NCI-H226 (cell line): Measurements from ENCODE around the gene USP13.
"Not testable (repeated sequence)": the region's sequence is repeated elsewhere in the genome, so short reads cannot be mapped to it uniquely, and the experiment has no call there.

Experiments used
- DNase-seq: peaks from one replicate; pipeline ENCODE4 v3.0.0-alpha.2; 2015

The USP13 gene

GRCh38 chr3:179738998-179739397, 86.2 kb downstream of the USP13 start:
- no peak for DNase-seq

GRCh38 chr3:179739816-179740594, 87.2 kb downstream of the USP13 start:
- DNase-seq = no peak

- DNase-seq = no peak
Observed at GRCh38 chr3:179743913-179744312, 91.1 kb downstream of the USP13 start.

GRCh38 chr3:179744667-179745066, 91.8 kb downstream of the USP13 start:
- no peak for DNase-seq

DNA sequence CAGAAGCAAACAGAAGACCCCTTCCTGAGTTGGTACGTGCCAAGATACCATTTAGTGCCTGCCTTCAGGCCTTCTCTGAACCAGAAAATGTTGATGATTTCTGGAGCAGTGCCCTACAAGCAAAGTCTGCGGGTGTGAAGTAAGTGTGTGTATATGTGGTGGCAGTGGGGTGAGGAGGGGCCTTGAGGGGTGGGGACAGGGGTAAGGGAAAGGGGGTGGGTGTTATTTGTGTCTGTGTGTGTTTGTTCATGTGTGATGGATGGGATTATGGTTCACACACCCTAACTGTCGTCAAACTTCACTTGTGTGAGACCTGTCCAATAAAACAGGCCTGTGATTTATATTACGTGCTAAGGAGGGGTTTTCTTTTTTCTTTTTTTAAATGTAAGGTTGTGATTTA, 92.2 kb downstream of the USP13 start:
- DNase-seq = no peak

DNA sequence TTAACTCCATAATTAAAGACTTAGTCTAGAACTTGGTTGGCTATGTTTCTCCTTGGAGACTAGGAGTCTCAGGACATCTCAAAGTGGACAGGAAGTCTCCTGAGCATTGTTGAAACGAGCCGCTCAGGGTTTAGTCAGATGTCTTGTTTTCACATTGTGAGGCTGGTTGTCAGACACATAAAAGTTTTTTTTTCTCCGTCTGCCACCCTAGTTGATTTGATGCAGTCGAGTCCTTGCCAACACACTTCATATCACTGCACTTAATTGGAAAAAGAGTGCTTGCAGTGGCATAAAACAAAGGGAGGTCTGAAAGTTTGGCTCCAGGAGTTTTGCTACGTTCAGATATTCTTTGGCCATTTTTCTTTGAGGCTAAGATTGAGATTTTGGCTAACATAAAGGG, 92.9 kb downstream of the USP13 start:
- DNase-seq = no peak

DNA sequence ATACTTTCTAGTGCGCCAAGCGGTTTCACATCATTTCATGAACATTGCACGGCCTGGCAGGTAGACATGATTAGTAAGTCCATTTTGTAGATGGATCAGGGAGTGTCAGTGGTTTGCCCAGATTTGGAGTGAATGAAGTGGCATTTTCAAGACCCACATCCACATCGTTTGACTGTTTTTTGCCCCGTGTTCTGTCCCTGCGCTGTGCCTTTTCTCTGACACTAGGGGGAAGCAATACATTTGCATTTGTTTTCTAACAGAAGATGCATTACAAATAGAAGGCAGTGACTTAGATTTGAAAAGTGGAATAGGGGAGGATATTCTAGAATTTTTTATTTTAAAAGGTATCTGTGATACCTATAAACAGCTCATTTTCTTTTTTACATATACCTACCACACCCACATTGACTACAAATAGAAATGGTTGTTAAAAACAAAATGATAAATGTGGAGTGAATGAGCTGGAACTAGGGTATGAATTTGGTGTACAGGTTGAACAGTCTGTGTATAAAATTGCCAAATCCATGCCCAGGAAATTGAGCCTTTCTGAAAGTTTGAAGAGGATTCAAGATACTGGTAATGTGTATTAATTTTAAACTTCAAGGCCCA, 98.0 kb downstream of the USP13 start:
- DNase-seq = peak; percentile 10

DNA sequence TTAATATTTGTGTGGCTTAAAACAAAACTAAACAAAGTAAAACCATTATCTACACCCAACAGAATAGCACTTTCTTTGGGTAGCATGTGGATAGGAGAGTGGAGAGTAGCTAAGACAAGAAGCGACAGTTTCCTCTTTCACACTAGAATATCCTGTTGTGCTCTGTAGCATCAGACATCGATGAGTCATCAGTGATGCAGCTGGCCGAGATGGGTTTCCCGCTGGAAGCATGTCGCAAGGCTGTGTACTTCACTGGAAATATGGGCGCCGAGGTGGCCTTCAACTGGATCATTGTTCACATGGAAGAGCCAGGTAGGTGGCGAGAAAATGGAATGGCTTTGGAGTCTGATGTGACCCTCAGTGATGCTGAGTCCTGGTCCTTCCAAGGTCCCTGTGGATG, 108.1 kb downstream of the USP13 start:
- peak; percentile 58 for DNase-seq

GRCh38 chr3:179765396-179765795, 112.6 kb downstream of the USP13 start:
- no peak for DNase-seq

DNA sequence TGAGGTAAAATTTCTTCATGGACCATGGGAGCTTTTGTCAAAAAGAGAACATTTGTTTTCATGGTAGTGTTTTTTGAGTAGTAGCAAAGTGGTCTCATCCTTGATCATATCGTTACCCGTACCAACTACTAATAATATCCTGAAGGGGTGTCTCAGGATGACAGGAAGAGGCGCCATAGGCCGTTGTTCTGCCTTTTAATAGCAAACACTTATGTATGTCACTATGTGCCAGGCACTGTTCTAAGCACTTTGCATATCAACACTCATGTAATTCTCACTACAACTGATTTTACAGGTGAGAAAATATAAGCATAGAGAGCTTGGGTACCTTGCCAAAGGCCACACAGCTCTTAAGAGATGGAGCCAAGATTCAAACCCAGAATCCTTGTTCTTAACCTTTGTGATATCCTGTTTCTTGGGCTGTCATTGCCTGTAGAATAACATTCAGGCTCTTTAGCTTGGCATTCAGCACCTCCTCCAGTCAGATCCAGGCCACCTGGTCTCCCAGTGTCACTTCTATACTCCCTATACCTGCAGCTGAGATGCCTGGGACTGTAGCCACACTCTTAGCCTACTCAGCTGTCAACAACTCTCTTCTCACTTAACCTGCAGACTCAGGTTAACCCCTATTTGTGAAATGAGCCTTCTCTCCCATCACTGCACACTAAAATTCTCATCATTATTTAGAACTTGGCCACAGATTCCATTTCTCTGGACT, 113.7 kb downstream of the USP13 start:
- DNase-seq = no peak

GRCh38 chr3:179768080-179768479, 115.2 kb downstream of the USP13 start:
- DNase-seq = peak; percentile 28

GRCh38 chr3:179769411-179770247, 116.8 kb downstream of the USP13 start:
- DNase-seq = no peak

GRCh38 chr3:179771797-179772196, 119.0 kb downstream of the USP13 start:
- no peak for DNase-seq

DNA sequence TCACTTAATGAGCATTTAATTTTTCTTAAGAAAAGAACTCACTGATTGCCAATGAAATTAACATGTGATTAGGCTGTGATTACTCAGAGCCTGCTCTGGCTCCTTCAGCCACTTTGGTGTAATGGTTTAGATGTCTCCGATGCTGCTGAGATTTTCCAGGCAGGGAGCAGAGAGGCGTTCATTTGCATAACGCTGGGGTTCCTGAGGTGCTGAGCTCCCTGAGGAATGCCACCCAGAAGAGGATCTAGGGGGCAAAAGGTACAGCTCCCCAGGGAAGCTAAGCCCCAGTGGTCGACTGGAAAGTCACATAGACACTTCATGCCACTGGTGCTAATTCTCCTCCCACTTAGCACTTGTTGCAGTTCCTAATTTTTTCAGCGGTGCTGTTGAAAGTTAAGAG, 119.5 kb downstream of the USP13 start:
- no peak for DNase-seq

DNA sequence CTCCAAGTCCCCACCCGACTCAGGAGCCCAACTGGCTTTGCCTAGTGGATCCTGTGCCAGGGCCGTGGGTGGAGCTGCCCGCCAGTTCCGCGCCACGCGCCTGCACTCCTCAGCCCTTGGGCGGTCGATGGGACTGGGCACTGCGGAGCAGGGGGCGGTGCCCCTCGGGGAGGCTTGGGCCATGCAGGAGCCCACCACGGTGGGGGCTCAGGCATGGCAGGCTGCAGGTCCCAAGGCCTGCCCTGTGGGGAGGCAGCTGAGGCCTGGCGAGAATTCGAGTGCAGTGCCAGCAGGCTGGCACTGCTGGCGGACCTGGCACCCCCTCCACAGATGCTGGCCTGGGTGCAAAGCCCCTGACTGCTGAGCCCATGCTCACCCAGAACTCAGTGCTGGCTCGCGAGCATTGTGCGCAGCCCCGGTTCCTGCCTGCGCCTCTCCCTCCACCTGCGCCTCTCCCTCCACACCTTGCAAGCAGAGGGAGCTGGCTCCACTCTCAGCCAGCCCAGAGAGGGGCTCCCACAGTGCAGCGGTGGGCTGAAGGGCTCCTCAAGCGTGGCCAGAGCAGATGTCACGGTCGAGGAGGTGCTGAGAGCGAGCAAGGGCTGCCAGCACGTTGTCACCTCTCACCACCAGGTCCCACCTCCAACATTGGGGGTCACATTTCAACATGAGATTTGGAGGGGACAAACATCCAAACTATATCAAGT, 122.7 kb downstream of the USP13 start:
- no peak for DNase-seq

GRCh38 chr3:179782841-179783240, 130.0 kb downstream of the USP13 start:
- not testable (repeated sequence) for DNase-seq

DNA sequence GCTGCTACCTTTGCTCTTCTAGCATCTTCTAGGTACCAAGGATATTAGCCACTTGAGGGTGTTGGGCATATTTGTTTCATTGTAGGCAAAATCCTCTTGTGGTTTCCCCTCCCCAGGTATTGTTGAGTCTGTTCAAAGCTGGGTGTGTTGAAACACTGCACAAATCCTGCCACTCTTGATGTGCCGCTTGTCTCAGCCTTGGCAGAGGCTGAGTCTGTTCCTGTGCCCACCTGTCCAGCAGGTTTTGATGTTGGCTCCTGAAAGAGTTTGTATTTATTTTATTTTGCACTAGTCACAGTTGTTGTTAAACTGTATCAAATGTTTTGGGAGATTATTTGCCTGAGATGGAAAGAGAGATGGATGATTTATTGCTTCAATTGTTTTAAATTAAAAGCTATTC, 136.2 kb downstream of the USP13 start:
- DNase-seq = no peak

DNA sequence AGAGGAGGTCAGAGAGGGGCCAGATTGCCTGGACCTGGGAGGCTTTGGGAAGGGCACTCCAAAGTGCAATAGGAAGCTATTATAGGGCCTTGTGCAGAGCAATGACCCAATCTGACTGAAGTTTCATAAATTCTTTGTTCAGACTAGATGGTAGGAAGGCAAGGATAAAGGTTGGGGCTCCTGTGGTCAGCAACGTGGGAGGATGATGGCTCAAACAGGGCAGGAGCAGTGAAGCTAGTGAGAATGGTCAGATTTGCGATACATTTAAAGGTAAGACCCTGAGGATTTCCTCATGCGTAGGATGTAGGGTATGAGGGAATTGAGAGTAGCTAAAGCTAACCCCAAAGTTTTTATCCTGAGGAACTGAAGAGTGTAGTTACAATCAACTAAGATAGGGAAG, 139.0 kb downstream of the USP13 start:
- DNase-seq = no peak

GRCh38 chr3:179794355-179794754, 141.5 kb downstream of the USP13 start:
- DNase-seq = no peak

GRCh38 chr3:179796421-179796820, 143.6 kb downstream of the USP13 start:
- no peak for DNase-seq

- no peak for DNase-seq
Observed at GRCh38 chr3:179797192-179797591, 144.4 kb downstream of the USP13 start.

DNA sequence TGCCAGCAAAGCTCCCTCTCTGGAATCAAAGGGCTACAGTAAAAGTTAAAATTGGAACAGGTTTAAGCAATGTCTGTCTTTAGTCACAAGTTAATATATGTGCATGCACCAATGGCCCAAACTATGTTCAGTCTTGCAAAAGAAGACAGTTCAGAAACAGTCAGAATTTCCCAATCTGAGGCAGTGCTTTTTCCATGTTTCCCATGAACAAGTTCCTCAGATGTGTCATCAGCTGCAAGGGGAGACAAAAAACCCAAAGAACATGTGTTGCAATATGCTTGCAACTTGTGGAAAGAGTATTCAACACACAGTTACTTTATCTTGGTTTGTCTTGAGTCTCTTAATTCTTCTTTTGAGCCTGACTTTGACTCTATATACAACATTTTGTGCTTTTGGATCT, 148.4 kb downstream of the USP13 start:
- DNase-seq = peak; percentile 52

DNA sequence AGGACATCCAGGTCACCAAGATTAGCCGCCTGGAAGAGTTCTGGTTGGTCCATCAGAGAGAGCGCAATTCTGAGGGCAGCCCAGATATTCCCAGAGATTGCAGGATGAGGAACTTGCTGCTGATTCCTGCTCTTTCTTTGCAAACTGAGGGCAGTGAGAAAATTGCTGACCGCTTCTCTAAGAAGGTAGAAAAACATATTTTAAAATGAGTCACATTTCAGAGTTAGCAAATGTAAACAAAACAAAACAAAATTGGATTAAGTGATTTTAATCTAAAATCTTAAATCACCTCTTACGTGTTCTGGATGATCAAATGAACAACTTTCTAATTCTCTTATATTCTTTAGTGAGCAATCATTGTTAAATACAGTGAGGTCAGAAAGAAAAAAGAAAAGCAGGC, 149.0 kb downstream of the USP13 start:
- DNase-seq = no peak
